Heart left ventricle (tissue), 13 donors: ENCODE data around the gene LIMS2.

Experiments
- CTCF ChIP-seq, 12 donors: fragments of 200-600 bp; sonication (generic) in 4 of 12; IDR thresholded peaks; one replicate each; pipeline versions ENCODE4 v1.5.0 to v1.8.0; 2018 to 2022; ENCODE audit warnings: antibody characterized with exemption in 12 of 12, mild to moderate bottlenecking in 5 of 12
- POLR2A ChIP-seq, 2 donors: fragments of 450-650 bp; IDR thresholded peaks; one replicate each; pipeline ENCODE4 v1.6.1; 2017; ENCODE audit warnings: antibody characterized with exemption in 2 of 2, mild to moderate bottlenecking in 2 of 2, moderate library complexity in 2 of 2
- donor health status: ischemic (EF 13 %, LVEDD 7.1; RV severe dilation, severe dysfunction).
- donor health status: DM: no; HTN: yes; CAD: no.
- donor health status: DM: no; HTN: no; CAD: no.
- donor health status: ischemic (EF 25% LVEDD 6.9; RV normal size, moderate dysfunction).
- donor health status: ischemic (EF 25% LVEDD 5.7; RV mildly dilated, moderate dysfunction).
- donor health status: ischemic (EF 35%, LVEDD 5.7; RV mildly dilated, moderate dysfunction).
- donor health status: nonischemic (EF 11% LVEDD 7.7; RV severe dilation, severe dysfunction).
- donor health status: DM: yes; HTN: yes; CAD: no.
- donor health status: PGD.
- donor health status: ischemic (EF 29% LVEDD 5.4; RV normal size, mild dysfunction).
- donor health status: nonischemic (EF 23%, LVEDD 6.1; RV moderate dilation, normal function).

GRCh38 chr2:127661949-127662510 is 13.3 kb downstream of the LIMS2 start:
- TF ChIP-seq CTCF (IDR thresholded peaks at IDR 0.05) (peak in 7 of 12 donors; percentile 14 to 47 (median 27)), POLR2A (IDR thresholded peaks at IDR 0.05) (no peak)
